ENCODE measurements around the gene GPD1. TPM values are rescaled to one million over a fixed set of nuclear protein-coding genes. Genes with fewer than 3 reads are reported as not detected.
A peak's percentile ranks its signal among the peaks of the same experiment; 100 is the strongest.

The GPD1 gene
- total RNA-seq, 1 donor from 2014 or later = 33.9 TPM

GRCh38 chr12:50088577-50089335 is 15.1 kb upstream of the GPD1 start:
- intact Hi-C loops (cut with micrococcal nuclease) = loop anchor here (5.0 kb wide), 1 partner anchor 89 kb away; no protein-coding TSS in a partner anchor
- DNase-seq (no peak), ATAC-seq (peak; percentile 8)

- intact Hi-C loops (cut with micrococcal nuclease) = loop anchor here (5.0 kb wide), 1 partner anchor 88 kb away; no protein-coding TSS in a partner anchor
- DNase-seq (no peak), ATAC-seq (no peak)
Observed at GRCh38 chr12:50089730-50090129, 14.1 kb upstream of the GPD1 start.

GRCh38 chr12:50090391-50090790 is 13.4 kb upstream of the GPD1 start:
- no peak for DNase-seq
- intact Hi-C loops (cut with micrococcal nuclease) = no loop called here
- ATAC-seq = no peak

- no peak for DNase-seq
- intact Hi-C loops (cut with micrococcal nuclease) = no loop called here
- ATAC-seq = no peak
Observed at GRCh38 chr12:50097952-50098351, 5.9 kb upstream of the GPD1 start.

- intact Hi-C loops (cut with micrococcal nuclease) = no loop called here
- DNase-seq (no peak), ATAC-seq (peak; percentile 5)
Observed at GRCh38 chr12:50099302-50100008, 4.4 kb upstream of the GPD1 start.

GRCh38 chr12:50100561-50100960 is 3.2 kb upstream of the GPD1 start:
- intact Hi-C loops (cut with micrococcal nuclease) = no loop called here
- ATAC-seq = no peak
- no peak for DNase-seq

- DNase-seq (no peak), ATAC-seq (no peak)
- intact Hi-C loops (cut with micrococcal nuclease) = no loop called here
Observed at GRCh38 chr12:50101663-50102062, 2.1 kb upstream of the GPD1 start.

- intact Hi-C loops (cut with micrococcal nuclease) = no loop called here
- no peak for DNase-seq
- ATAC-seq = no peak
Observed at GRCh38 chr12:50102131-50102531, 1.7 kb upstream of the GPD1 start.

GRCh38 chr12:50102646-50103309 is 1.0 kb upstream of the GPD1 start:
- intact Hi-C loops (cut with micrococcal nuclease) = no loop called here
- no peak for DNase-seq
- ATAC-seq = peak; percentile 6

GRCh38 chr12:50103351-50103750 is 457 bp upstream of the GPD1 start:
- intact Hi-C loops (cut with micrococcal nuclease) = no loop called here
- DNase-seq (no peak), ATAC-seq (no peak)

GRCh38 chr12:50104417-50105366 is 884 bp downstream of the GPD1 start:
- intact Hi-C loops (cut with micrococcal nuclease) = no loop called here
- ATAC-seq = peak; percentile 5
- DNase-seq = peak; percentile 50

GRCh38 chr12:50105913-50106450 is 2.2 kb downstream of the GPD1 start:
- ATAC-seq = no peak
- intact Hi-C loops (cut with micrococcal nuclease) = no loop called here
- no peak for DNase-seq

- DNase-seq (no peak), ATAC-seq (no peak)
- intact Hi-C loops (cut with micrococcal nuclease) = no loop called here
Observed at GRCh38 chr12:50106907-50107306, 3.1 kb downstream of the GPD1 start.

GRCh38 chr12:50107416-50108268 is 3.8 kb downstream of the GPD1 start:
- ATAC-seq = no peak

GRCh38 chr12:50109319-50109718 is 5.5 kb downstream of the GPD1 start:
- DNase-seq (no peak), ATAC-seq (no peak)
- intact Hi-C loops (cut with micrococcal nuclease) = no loop called here

More at GRCh38 chr12:50107416-50108268, 3.8 kb downstream of the GPD1 start:
- intact Hi-C loops (cut with micrococcal nuclease) = no loop called here
- DNase-seq = no peak

- ATAC-seq (peak; percentile 12), DNase-seq (peak; percentile 72)
- intact Hi-C loops (cut with micrococcal nuclease) = loop anchor here (10.0 kb wide), 1 partner anchor 55 kb away; the partner anchor contains the start of gene CERS5
Observed at GRCh38 chr12:50110127-50110761, 6.4 kb downstream of the GPD1 start.

- ATAC-seq = peak; percentile 70
- peak; percentile 87 for DNase-seq
- intact Hi-C loops (cut with micrococcal nuclease) = loop anchor here (10.0 kb wide), 1 partner anchor 54 kb away; the partner anchor contains the start of gene CERS5
Observed at GRCh38 chr12:50110762-50111351, 7.0 kb downstream of the GPD1 start.

All from left ventricle myocardium superior (tissue), 1 donor.